Stimulated activated CD8-positive, alpha-beta memory T cell treated with anti-CD3 and anti-CD28 coated beads, Interleukin-2, amount 100 ng/mL, for 1 hour (primary cell): ENCODE data around the gene GPR4.

ENCODE experiments used
- DNase-seq, 2 donors: peaks; one replicate each; pipeline ENCODE4 v3.0.0-alpha.2; 2020; ENCODE audit warnings: low read depth in 2 of 2

The GPR4 gene

GRCh38 chr19:45590300-45591003, 11.6 kb downstream of the GPR4 start:
- DNase-seq: no peak

- no peak for DNase-seq
Observed at GRCh38 chr19:45589768-45590167, 12.2 kb downstream of the GPR4 start.

GRCh38 chr19:45587873-45588272, 14.1 kb downstream of the GPR4 start:
- no peak for DNase-seq

- no peak for DNase-seq
Observed at GRCh38 chr19:45585158-45585577, 16.8 kb downstream of the GPR4 start.

GRCh38 chr19:45584332-45585157, 17.5 kb downstream of the GPR4 start, which contains the start of gene OPA3:
OPA3 (minus strand) TSS chr19:45584802; CDS start chr19:45584764, 38 bp downstream.
- DNase-seq: peak; percentile 98 to 99

- DNase-seq: no peak
Observed at GRCh38 chr19:45581576-45581975, 20.4 kb downstream of the GPR4 start.

- DNase-seq: no peak
Observed at GRCh38 chr19:45578861-45579260, 23.2 kb downstream of the GPR4 start.

GRCh38 chr19:45577111-45577905, 24.7 kb downstream of the GPR4 start:
- DNase-seq: no peak

- DNase-seq: no peak
Observed at GRCh38 chr19:45576682-45577081, 25.3 kb downstream of the GPR4 start.

GRCh38 chr19:45575216-45575615, 26.8 kb downstream of the GPR4 start:
- DNase-seq: no peak

GRCh38 chr19:45574526-45574925, 27.5 kb downstream of the GPR4 start:
- DNase-seq: no peak

GRCh38 chr19:45571457-45572220, 30.4 kb downstream of the GPR4 start:
- no peak for DNase-seq

GRCh38 chr19:45569619-45570421, 32.2 kb downstream of the GPR4 start:
- peak in 1 of 2 donors; percentile 8 for DNase-seq

GRCh38 chr19:45568732-45569131, 33.3 kb downstream of the GPR4 start:
- no peak for DNase-seq

GRCh38 chr19:45567609-45568008, 34.4 kb downstream of the GPR4 start:
- no peak for DNase-seq

GRCh38 chr19:45564131-45564780, 37.8 kb downstream of the GPR4 start:
- no peak for DNase-seq

GRCh38 chr19:45560686-45561085, 41.3 kb downstream of the GPR4 start:
- DNase-seq: no peak

- DNase-seq: no peak
Observed at GRCh38 chr19:45560038-45560437, 42.0 kb downstream of the GPR4 start.

- peak; percentile 24 to 39 for DNase-seq
Observed at GRCh38 chr19:45558399-45558878, 43.6 kb downstream of the GPR4 start.

GRCh38 chr19:45556835-45557234, 45.2 kb downstream of the GPR4 start:
- no peak for DNase-seq
